GM23338 (cell line): ENCODE results near the gene LYRM9. TPM values are rescaled to one million over a fixed set of nuclear protein-coding genes. Genes with fewer than 3 reads are reported as not detected.

Source experiments
- ETS1 ChIP-seq: IDR thresholded peaks from 2 replicates; pipeline ENCODE4 v1.6.1; 2016; ENCODE audit warnings: antibody characterized with exemption
- EZH2 ChIP-seq: fragments of 200-600 bp; sonication (generic); IDR thresholded peaks from one replicate; pipeline ENCODE4 v1.8.0; 2017; ENCODE audit warnings: antibody characterized with exemption, mild to moderate bottlenecking, low read depth; ENCODE audit not compliant: unreplicated experiment
- EZH2phosphoT487 ChIP-seq: fragments of 200-600 bp; sonication (generic); IDR thresholded peaks from one replicate; pipeline ENCODE4 v1.8.1; 2018; ENCODE audit warnings: antibody characterized with exemption; ENCODE audit not compliant: unreplicated experiment
- JUNB ChIP-seq: IDR thresholded peaks from one replicate; pipeline ENCODE4 v1.6.1; 2016; ENCODE audit warnings: antibody characterized with exemption; ENCODE audit not compliant: unreplicated experiment
- NANOG ChIP-seq: IDR thresholded peaks from 2 replicates; pipeline ENCODE4 v1.6.1; 2016; ENCODE audit warnings: antibody characterized with exemption, borderline replicate concordance
- POLR2AphosphoS5 ChIP-seq: IDR thresholded peaks from 2 replicates; pipeline ENCODE4 v1.6.1; 2016; ENCODE audit warnings: antibody characterized with exemption, low read depth
- STAT1 ChIP-seq: IDR thresholded peaks from one replicate; pipeline ENCODE4 v1.6.1; 2016; ENCODE audit warnings: antibody characterized with exemption; ENCODE audit not compliant: unreplicated experiment
- polyA plus RNA-seq: library from polyadenylated mRNA; unstranded; fragments of >200 nt; fragmentation: Nextera tagmentation; extraction: Ambion mirVana; gene quantifications from 2 replicates; pipeline ENCODE4 v1.2.1, GENCODE V29; 2016
- total RNA-seq: library from RNA; depleted of rRNA; stranded (reverse); fragments of >200 nt; shearing (Covaris generic); gene quantifications from 2 replicates; pipeline ENCODE4 v1.2.3, GENCODE V29; 2014
- TF ChIP-seq, protein P1 (sequence below): fragments of 250-450 bp; sonication (Bioruptor Pico); IDR thresholded peaks from 2 replicates; pipeline ENCODE4 v1.5.0; 2020; ENCODE audit warnings: mild to moderate bottlenecking, moderate library complexity
- TF ChIP-seq, protein P2 (sequence below): IDR thresholded peaks from one replicate; pipeline ENCODE4 v1.6.1; 2018; ENCODE audit warnings: antibody characterized with exemption; ENCODE audit not compliant: unreplicated experiment

The LYRM9 gene
- total and polyA plus RNA-seq, 2 experiments from 2014 or later: 4.7 to 6.2 TPM

DNA sequence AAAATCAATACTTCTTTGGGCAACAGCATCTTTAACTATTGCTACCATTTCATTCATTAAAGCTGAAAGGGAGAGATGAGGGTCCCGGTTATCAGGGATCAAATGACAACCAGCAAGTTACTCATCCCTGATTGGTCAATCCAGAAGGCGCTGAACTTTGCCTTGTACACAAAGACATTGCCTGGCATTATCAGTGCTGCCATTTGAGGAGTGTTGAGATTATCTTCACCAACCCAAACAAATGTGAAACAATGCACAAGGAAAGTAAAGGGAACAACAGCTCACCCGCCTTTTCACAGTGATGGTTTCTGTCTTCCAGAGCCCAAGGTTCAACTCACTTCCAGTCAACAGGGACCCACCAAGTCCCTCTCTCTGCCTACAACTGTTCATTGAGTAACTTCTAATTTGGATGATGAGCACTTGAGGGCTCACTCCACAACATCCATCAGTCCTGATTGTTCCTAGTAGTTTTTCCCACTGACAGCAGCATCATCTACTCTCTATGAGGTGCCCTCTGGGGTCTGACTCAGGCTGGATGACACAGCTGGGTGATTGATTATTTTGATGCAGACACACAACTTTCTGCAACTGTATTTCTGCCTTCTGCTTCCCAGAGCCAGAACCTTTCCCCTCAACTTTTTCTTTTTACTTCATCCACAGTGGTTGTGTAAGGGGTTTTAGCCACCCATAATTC, 32.0 kb downstream of the LYRM9 start (continued):
- TF ChIP-seq, protein P1, sequence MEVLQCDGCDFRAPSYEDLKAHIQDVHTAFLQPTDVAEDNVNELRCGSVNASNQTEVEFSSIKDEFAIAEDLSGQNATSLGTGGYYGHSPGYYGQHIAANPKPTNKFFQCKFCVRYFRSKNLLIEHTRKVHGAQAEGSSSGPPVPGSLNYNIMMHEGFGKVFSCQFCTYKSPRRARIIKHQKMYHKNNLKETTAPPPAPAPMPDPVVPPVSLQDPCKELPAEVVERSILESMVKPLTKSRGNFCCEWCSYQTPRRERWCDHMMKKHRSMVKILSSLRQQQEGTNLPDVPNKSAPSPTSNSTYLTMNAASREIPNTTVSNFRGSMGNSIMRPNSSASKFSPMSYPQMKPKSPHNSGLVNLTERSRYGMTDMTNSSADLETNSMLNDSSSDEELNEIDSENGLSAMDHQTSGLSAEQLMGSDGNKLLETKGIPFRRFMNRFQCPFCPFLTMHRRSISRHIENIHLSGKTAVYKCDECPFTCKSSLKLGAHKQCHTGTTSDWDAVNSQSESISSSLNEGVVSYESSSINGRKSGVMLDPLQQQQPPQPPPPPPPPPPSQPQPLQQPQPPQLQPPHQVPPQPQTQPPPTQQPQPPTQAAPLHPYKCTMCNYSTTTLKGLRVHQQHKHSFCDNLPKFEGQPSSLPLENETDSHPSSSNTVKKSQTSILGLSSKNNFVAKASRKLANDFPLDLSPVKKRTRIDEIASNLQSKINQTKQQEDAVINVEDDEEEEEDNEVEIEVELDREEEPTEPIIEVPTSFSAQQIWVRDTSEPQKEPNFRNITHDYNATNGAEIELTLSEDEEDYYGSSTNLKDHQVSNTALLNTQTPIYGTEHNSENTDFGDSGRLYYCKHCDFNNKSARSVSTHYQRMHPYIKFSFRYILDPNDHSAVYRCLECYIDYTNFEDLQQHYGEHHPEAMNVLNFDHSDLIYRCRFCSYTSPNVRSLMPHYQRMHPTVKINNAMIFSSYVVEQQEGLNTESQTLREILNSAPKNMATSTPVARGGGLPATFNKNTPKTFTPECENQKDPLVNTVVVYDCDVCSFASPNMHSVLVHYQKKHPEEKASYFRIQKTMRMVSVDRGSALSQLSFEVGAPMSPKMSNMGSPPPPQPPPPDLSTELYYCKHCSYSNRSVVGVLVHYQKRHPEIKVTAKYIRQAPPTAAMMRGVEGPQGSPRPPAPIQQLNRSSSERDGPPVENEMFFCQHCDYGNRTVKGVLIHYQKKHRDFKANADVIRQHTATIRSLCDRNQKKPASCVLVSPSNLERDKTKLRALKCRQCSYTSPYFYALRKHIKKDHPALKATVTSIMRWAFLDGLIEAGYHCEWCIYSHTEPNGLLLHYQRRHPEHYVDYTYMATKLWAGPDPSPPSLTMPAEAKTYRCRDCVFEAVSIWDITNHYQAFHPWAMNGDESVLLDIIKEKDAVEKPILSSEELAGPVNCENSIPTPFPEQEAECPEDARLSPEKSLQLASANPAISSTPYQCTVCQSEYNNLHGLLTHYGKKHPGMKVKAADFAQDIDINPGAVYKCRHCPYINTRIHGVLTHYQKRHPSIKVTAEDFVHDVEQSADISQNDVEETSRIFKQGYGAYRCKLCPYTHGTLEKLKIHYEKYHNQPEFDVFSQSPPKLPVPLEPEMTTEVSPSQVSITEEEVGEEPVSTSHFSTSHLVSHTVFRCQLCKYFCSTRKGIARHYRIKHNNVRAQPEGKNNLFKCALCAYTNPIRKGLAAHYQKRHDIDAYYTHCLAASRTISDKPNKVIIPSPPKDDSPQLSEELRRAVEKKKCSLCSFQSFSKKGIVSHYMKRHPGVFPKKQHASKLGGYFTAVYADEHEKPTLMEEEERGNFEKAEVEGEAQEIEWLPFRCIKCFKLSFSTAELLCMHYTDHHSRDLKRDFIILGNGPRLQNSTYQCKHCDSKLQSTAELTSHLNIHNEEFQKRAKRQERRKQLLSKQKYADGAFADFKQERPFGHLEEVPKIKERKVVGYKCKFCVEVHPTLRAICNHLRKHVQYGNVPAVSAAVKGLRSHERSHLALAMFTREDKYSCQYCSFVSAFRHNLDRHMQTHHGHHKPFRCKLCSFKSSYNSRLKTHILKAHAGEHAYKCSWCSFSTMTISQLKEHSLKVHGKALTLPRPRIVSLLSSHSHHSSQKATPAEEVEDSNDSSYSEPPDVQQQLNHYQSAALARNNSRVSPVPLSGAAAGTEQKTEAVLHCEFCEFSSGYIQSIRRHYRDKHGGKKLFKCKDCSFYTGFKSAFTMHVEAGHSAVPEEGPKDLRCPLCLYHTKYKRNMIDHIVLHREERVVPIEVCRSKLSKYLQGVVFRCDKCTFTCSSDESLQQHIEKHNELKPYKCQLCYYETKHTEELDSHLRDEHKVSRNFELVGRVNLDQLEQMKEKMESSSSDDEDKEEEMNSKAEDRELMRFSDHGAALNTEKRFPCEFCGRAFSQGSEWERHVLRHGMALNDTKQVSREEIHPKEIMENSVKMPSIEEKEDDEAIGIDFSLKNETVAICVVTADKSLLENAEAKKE (CRISPR knock-in tag): no peak
- no peak for TF ChIP-seq JUNB
- TF ChIP-seq NANOG: no peak
- TF ChIP-seq EZH2: no peak
- TF ChIP-seq STAT1: no peak
- TF ChIP-seq, protein P2, sequence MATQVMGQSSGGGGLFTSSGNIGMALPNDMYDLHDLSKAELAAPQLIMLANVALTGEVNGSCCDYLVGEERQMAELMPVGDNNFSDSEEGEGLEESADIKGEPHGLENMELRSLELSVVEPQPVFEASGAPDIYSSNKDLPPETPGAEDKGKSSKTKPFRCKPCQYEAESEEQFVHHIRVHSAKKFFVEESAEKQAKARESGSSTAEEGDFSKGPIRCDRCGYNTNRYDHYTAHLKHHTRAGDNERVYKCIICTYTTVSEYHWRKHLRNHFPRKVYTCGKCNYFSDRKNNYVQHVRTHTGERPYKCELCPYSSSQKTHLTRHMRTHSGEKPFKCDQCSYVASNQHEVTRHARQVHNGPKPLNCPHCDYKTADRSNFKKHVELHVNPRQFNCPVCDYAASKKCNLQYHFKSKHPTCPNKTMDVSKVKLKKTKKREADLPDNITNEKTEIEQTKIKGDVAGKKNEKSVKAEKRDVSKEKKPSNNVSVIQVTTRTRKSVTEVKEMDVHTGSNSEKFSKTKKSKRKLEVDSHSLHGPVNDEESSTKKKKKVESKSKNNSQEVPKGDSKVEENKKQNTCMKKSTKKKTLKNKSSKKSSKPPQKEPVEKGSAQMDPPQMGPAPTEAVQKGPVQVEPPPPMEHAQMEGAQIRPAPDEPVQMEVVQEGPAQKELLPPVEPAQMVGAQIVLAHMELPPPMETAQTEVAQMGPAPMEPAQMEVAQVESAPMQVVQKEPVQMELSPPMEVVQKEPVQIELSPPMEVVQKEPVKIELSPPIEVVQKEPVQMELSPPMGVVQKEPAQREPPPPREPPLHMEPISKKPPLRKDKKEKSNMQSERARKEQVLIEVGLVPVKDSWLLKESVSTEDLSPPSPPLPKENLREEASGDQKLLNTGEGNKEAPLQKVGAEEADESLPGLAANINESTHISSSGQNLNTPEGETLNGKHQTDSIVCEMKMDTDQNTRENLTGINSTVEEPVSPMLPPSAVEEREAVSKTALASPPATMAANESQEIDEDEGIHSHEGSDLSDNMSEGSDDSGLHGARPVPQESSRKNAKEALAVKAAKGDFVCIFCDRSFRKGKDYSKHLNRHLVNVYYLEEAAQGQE: no peak
- no peak for TF ChIP-seq EZH2phosphoT487
- TF ChIP-seq POLR2AphosphoS5: no peak
- no peak for TF ChIP-seq ETS1
